ENCODE results near the gene RNH1.

- TF ChIP-seq POLR2A (IDR thresholded peaks at IDR 0.05; ENCODE audit: low read depth, low read length) (no peak), SPI1 (IDR thresholded peaks at IDR 0.05; ENCODE audit: low read depth, low read length) (no peak)
Measured at GRCh38 chr11:490930-491260, 16.1 kb downstream of the RNH1 start.
